DMS 273 treated with DMSO at 0.1 percent for 48 hours (cell line): ENCODE data around the gene AKAP9.
A peak's percentile ranks its signal among the peaks of the same experiment; 100 is the strongest.
"Not testable (repeated sequence)": the region's sequence is repeated elsewhere in the genome, so short reads cannot be mapped to it uniquely, and the experiment has no call there.

ENCODE experiments used
- DNase-seq: peaks from one replicate; lab custom pipeline; 2025; lab: John Stamatoyannopoulos, UW

The AKAP9 gene

DNA sequence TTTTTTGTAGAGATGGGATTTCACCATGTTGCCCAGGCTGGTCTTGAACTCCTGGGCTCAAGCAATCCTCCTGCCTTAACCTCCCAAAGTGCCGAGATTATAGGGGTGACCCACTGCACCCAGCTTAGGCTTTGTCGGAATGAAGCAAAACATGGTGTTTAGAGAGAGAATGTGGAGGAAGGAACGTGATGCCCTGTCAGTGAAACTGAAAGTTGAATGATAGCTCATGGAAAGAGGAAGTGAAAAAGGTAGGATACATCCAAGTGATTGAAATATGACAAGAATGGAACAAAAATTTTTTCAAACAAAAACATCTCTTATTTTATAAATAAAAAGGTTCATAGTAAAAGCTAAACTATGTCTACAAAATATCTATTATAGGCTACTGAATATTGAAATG lies 5.9 kb downstream of the AKAP9 start:
- no peak for DNase-seq

DNA sequence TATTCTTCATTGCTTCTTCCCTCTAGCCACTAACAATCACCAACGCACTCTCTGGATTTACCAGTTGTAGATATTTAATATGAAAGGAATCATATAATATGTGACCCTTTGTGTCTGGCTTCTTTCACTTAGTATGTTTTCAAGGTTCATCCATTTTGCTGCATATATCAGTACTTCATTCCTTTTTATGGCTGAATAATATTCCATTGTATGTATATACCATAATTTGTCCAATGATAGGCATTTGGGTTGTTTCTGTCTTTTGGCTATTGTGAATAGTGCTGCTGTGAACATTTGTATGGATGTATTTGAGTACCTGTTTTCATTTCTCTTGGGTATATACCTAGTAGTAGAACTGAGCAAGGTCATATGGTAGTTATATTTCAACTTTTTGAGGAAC lies 7.3 kb downstream of the AKAP9 start:
- no peak for DNase-seq

DNA sequence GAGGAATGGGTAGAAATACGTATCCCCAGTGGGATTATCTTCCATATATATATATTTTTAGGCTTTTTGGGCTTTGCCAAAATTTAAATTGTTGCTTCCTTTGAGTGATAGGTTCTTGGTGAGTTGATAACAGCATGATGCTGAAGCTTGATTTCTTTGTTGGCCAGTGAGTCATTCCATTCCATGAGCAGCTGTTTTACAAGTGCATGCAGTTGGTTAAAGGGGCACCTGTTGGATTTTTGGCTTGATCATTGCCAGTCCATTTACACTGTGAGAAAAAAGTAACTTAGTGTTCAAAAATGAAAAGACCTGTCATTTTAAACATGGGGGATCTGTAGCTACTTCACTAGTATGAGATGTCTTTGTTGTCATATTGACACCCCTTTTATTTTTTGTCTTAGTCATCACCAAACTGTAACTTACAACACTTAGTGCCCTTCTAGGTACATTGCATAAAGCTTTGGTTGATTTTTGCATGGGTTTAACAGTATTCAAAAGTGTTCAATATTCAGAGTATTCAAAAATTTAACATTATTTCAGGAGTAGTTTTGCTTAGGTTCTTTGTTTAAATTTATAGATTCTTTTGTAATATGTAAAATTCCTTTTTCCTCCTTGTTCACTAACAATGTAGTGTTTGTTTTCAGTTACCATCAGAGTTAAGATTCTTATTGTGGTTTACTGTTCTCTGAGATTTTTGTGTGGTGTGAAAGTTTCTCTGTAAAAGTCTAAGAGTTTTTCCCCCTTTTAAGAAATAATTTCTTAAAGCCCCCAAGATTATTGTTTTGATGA lies 8.8 kb downstream of the AKAP9 start:
- DNase-seq, result peak; percentile 28

DNA sequence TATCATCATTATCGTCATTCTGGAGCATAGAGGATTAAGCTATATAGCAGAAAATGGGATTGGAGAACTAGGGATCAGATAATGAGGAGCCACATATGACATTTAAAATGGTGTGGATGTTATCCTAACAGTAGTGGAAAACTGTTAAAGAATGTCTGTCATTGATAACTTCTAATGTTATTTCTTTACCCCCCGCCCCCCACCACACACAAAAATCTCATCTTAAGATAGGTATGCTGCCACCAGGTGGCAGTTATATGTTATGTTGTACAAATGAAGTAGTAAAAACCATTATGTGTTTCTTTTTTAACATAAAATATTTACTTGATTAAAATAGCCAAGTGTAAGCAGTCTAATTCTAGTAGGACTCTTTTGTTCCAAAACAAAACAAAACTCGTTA lies 13.0 kb downstream of the AKAP9 start:
- DNase-seq, result no peak

DNA sequence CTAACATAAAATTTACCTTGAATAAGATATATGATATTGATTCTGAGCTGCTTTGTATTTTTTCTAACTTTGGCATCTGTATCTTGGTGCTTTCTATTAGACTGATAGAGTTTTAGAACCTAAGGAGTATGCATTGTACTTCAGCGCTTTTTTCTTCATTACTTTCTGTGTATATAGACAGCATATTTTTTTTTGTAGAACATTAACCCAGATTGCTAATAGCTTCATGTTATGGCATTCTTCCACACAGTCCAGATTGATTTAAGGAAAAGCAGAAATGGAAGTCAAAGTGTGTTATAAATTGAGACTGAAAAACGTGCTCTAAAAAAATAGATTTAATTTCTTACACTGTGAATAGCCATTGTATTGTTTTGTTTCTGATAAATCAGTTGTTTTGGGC lies 15.8 kb downstream of the AKAP9 start:
- not testable (repeated sequence) for DNase-seq

DNA sequence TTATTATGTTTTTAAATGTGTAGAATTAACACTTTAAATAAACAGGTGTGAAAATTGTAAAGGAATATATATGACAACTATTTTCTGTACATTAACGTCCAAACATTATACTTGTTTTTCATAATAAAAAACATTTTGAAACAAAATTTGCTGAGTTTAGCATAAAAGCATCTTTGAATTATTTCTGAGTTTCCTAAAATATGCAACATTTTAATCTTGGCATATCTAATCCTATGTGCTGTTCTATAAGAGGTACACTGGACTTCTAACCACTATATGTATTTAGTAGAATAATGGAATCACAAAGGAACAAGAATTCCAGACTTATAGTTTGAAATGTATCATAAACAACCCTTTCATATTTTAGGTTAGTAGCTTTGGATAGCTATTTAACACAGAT lies 16.6 kb downstream of the AKAP9 start:
- DNase-seq, result no peak

DNA sequence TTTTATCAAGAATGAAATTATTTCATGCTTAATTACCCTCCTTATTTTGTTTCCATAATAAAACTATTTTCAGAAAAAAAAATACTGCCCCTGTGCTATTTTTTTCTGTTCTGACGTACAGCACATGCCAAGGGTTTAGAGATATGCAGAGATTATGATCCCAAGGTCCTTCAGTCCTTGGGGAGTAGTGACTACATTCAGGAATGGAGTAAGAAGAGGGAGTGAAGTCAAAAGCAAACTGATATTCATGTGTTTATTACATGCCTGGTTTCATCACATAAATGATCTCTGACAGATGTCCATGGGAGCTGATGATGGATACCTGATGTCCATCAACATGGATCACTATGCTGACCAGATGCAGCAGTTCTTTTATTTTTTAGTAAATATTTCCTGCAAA lies 17.2 kb downstream of the AKAP9 start:
- DNase-seq, result no peak

DNA sequence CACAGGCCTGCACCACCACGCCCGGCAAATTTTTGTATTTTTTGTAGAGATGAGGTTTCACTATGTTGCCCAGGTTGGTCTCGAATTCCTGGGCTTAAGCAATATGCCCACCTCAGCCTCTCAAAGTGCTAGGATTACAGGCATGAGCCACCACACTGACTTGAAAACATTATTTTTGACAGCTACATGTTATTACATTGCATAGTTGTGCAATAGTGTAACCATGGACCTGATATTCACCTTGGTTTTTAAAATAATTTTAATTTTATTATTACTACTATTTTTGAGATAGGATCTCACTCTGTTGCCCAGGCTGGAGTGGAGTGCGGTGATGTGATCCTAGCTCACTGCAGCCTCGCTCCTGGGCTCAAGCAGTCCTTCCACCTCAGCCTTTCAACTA lies 18.4 kb downstream of the AKAP9 start:
- no peak for DNase-seq

DNA sequence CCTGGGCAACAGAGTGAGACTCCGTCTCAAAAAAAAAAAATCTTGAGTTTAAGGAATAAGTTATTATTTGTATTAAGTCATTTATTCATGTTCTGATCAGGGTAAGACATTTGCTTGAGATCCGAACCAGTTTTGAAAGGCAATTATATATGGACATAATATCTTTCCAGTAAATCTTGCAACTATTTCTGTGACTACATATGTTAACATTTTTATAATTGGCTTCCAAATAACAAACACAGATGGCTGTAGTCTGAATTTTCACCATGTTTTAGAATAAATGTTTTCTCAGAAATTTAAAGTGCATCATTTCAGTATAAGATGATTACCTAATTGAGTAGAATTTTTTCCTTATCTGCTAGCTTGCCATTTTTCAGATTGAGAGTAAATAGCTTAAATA lies 21.2 kb downstream of the AKAP9 start:
- no peak for DNase-seq

DNA sequence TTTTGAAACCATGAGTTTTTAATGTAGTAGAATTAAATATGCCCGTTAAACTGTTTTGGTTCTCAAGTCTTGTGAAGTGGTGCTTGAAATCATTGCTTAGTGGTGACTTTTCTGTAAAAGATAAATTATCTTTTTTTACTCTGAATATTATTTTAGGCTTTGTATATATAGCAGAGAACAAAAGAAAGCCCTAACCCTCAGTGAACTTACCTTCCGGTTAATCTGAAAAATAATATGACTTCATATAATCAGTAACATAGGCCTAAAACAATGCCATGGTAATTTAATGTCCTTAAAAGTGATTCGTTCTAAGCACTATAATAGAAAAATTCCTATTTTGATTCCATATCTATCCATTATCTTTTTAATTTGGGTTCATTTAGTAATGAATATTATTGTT lies 21.8 kb downstream of the AKAP9 start:
- no peak for DNase-seq

DNA sequence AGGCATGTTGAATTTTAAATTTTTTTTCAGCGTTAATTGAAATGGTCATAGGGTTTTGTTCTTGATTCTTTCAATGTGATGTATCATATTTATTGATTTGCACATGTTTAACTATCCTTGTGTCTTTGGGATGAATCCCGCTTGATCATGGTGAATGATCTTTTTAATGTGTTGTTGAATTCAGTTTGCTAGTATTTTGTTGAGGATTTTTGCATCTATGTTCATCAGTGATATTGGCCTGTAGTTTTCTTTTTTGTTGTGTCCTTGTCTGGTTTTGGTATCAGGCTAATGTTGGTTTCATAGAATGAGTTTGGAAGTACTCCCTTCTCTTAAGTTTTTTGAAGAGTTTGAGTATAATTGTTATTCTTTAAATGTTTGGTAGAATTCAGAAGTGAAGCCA lies 26.9 kb downstream of the AKAP9 start:
- DNase-seq, result not testable (repeated sequence)

DNA sequence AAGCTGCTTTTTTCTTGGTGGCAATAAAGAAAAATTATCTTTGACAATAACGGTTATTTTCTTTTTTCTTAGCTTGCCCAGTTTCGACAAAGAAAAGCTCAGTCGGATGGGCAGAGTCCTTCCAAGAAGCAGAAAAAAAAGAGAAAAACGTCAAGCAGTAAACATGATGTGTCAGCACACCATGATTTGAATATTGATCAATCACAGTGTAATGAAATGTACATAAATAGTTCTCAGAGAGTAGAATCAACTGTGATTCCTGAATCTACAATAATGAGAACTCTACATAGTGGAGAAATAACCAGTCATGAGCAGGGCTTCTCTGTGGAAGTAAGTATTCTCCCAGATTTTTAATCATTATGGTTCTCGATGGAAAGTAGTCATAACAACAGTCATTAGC lies 33.0 kb downstream of the AKAP9 start:
- DNase-seq, result no peak

DNA sequence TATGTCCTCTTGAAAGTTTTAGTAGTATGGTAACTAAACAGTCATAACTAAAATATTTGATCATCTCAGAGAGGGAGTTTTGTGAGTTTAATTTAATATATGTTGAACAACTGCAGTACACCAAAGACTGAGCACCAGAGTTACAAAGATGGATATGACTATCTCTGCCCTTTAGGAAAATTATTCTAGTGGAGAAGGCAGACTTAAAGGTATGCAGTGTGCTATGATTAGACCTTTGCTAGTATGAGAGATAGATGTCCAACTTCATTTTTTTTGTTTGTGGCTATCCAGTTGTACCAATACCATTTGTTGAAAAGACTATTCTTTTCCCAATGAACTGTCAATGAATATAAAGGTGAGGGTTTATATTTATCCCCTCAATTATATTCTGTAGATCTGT lies 33.4 kb downstream of the AKAP9 start:
- DNase-seq, result no peak

DNA sequence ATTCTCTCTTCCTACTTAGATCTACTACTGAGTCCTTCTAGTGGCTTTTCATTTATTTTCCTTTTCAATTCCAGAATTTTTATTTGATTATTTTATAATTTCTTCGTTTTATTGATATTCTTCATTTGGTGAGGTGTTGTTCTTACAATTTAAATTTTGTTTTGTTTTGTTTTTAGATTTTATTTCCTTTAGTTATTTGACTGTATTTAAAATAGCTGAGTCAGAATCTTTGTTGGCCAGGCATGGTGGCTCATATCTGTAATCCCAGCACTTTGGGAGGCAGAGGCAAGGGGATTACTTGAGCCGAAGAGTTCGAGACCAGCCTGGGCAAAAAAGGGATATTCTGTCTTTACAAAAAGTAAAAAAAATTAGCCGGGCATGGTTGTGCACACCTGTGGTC lies 36.1 kb downstream of the AKAP9 start:
- DNase-seq, result no peak

DNA sequence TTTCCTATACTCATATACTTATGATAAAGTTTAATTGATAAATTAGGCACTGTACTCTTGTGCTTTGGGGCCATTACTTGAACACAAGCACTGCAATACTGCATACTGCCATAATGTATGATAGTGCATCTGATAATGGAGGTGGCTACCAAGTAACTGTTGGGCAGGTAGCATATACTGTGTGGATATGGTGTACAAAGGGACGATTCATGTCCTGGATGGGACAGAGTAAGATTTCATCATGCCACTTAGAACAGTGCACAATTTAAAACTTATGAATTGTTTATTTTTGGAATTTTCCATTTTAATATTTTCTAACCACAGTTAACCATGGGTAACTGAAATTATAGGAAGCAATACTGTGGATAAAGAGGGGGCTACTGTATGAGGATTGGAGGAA lies 38.9 kb downstream of the AKAP9 start:
- DNase-seq, result no peak

DNA sequence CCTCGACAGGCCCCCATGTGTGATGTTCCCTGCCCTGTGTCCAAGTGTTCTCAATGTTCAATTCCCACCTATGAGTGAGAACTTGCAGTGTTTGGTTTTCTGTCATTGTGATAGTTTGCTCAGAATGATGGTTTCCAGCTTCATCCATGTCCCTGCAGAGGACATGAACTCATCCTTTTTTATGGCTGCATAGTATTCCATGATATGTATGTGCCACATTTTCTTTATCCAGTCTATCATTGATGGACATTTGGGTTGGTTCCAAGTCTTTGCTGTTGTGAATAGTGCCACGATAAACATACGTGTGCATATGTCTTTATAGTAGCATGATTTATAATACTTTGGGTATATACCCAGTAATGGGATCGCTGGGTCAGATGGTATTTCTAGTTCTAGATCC lies 41.7 kb downstream of the AKAP9 start:
- not testable (repeated sequence) for DNase-seq

DNA sequence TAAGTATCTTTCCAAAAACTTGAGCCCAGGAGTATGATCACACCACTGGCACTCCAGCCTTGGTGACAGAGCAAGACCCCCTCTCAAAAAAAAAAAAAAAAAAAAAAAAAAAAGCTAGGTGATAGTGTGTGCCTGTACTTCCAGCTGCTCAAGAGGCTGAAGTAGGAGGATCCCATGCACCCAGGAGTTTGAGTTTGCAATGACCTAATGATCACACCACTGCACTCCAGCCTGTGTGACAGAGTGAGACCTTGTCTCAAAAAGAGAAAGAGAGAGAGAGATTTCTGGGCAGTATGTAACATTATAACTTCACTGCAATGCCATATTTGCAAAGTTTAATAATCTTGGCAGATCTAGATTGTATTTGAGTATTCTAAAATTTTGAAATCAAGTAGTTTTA lies 47.6 kb downstream of the AKAP9 start:
- DNase-seq, result no peak

DNA sequence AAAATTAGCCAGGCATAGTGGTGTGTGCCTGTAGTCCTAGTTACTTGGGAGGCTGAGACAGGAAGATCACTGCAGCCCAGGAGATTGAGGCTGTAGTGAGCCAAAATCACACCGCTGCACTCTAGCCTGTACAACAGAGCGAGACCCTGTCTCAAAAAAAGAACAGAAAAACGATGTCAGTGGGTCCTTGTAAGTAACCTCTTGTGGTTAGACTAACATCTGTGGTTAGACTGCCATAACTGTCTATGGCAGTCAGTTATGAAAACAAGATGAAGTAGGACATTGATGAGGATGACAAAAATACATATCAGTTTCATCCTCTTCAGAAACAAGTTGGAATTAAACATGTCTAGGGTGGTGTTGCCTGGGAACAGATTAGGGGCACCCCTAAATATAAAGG lies 53.3 kb downstream of the AKAP9 start:
- no peak for DNase-seq

DNA sequence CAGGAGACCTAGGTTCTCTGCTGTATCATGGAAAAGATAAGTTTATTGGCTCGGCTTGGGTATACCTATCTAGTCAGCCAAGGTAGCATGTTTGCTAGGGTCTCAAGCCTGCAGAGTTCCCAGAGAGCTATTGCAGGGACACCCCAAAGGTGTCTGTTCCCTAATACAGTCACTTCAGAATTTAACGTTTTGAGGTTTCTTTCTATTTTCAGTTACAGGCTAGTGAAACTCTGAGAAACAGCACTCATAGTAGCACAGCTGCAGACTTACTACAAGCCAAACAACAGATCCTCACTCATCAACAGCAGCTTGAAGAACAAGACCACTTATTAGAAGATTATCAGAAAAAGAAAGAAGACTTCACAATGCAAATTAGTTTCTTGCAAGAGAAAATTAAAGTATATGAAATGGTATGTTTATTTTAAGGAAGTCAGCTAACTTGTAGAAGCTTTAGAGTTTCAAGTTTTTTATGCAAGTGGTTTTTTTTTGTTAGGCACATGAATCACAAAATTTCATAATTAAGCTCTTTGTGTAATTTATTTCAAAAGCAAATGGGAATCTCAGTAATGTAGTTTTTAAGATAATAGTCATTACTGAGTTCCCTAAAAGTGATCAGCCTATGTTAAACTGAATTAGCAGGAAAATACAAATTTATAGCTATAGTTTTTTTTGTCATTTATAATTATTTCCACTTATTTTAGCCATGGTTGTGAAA lies 54.9 kb downstream of the AKAP9 start:
- DNase-seq, result no peak

DNA sequence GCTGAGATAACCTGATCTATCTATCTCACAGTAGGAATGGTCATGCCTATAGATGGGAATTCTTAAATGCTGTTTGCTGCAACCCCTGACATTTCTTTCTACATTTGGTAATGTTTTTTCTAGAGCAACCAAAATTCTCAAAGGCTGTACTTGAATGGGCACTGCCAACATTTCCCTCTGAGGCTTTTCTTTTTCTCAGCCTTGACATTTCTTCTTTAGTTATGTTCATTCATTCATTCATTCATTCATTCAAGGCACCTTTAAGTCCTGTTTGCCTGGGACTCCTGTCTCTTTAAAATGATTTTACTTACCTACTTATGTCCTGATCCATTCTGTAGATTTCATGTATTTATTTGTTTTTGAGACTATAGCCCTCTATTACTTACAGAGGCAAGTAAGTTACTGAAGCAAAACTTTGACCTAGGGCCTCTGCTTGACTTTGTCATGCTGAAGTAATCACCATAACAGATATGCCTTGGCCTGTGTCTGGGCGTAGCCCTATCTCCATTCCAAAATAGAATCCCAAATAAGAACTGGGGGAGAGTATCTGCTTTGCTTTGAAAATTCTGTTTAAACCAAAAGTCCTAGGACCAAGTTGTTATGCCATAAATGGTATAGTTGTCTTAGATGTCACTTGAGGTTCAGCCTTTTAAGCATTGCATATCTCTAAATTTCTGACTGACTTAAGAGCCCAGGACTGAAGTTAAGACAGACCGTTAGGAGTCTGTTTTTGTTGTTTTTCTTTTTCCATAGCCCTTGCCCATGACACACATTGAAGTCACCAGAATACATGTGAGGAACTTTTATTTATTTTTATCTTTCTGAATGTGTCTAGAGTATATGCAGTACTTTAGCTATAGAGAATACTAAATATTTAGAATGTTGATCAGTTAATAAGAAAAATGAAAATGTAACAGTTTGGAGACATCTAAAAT lies 59.2 kb downstream of the AKAP9 start:
- no peak for DNase-seq

DNA sequence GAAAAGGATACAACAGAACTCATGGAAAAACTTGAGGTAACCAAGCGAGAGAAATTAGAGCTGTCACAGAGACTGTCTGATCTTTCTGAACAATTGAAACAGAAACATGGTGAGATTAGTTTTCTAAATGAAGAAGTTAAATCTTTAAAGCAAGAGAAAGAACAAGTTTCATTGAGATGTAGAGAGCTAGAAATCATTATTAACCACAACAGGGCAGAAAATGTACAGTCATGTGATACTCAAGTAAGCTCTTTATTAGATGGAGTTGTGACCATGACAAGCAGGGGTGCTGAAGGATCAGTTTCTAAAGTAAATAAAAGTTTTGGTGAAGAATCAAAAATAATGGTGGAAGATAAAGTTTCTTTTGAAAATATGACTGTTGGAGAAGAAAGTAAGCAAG lies 62.1 kb downstream of the AKAP9 start:
- DNase-seq, result no peak

DNA sequence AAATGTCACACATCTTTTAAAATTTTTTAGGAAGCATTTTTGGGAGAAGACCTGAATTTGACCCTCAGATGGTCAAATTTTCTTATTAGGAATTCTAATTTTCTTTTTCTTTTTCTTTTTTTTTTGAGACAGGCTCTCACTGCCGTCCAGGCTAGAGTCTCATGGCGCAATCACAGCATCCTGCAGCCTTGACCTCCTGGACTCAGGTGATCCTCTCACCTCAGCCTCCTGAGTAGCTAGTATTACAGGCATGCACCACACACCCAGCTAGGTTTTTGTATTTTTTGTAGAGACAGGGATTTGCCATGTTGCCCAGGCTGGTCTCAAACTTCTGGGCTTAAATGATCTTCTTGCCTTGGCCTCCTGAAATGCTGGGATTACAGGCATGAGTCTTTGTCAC lies 65.4 kb downstream of the AKAP9 start:
- DNase-seq, result no peak

DNA sequence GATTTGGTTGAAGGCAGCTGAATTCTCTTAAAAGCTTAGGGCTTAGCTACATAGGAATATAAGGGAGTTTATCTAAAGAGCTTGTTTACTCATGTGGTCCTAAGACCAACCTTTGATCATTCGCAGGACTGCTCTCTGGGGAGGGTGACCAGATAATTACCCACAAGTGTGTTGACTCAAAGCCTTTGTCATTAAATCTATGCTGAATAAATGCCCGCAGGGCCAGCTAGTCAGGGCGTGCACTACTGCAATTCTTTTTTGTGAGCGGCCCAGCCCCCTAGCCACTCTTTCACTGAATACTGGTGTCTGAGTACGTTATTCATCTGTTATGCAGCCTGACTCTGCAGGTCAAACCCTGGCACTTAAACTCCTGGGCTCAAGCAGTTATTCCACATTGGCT lies 69.6 kb downstream of the AKAP9 start:
- no peak for DNase-seq
